Liver (tissue), 9 donors: ENCODE results near the gene SOHLH1. TPM values are rescaled to one million over a fixed set of nuclear protein-coding genes. Genes with fewer than 3 reads are reported as not detected.

Source experiments
- DNase-seq: peaks from one replicate; pipeline ENCODE4 v3.0.0-alpha.2; 2017; ENCODE audit warnings: low spot score
- H3K27ac ChIP-seq, 2 donors: one replicate each; pipeline ENCODE4 v1.7.0; 2013; ENCODE audit warnings: inconsistent platforms in 2 of 2, low read length in 2 of 2, control low read depth in 1 of 2, low read depth in 1 of 2, mild to moderate bottlenecking in 1 of 2
- H3K27me3 ChIP-seq, 4 donors: one replicate each; pipeline versions ENCODE4 v1.6.1 to v1.7.0; 2013; ENCODE audit warnings: low read length in 3 of 4, inconsistent platforms in 1 of 4, mild to moderate bottlenecking in 1 of 4, moderate library complexity in 1 of 4; ENCODE audit not compliant: control insufficient read depth in 4 of 4, insufficient read depth in 4 of 4
- H3K36me3 ChIP-seq, 4 donors: one replicate each; pipeline versions ENCODE4 v1.6.1 to v1.7.0; 2013; ENCODE audit warnings: low read length in 3 of 4, mild to moderate bottlenecking in 3 of 4, low read depth in 1 of 4, moderate library complexity in 1 of 4; ENCODE audit not compliant: control insufficient read depth in 4 of 4, insufficient read depth in 3 of 4
- H3K4me1 ChIP-seq, 4 donors: one replicate each; pipeline versions ENCODE4 v1.6.1 to v1.7.0; 2013; ENCODE audit warnings: low read length in 3 of 4, mild to moderate bottlenecking in 3 of 4, moderate library complexity in 1 of 4; ENCODE audit not compliant: control insufficient read depth in 4 of 4, insufficient read depth in 4 of 4
- H3K4me3 ChIP-seq, 3 donors: one replicate each; pipeline versions ENCODE4 v1.6.1 to v1.7.0; 2013; ENCODE audit warnings: low read length in 3 of 3, control low read depth in 1 of 3, low read depth in 1 of 3, mild to moderate bottlenecking in 1 of 3
- H3K9ac ChIP-seq, 2 donors: one replicate each; pipeline ENCODE4 v1.7.0; 2013; ENCODE audit warnings: low read length in 2 of 2, mild to moderate bottlenecking in 2 of 2, moderate library complexity in 2 of 2, control low read depth in 1 of 2, low read depth in 1 of 2
- H3K9me3 ChIP-seq, 4 donors: one replicate each; pipeline versions ENCODE4 v1.6.1 to v1.7.0; 2013; ENCODE audit warnings: low read length in 3 of 4; ENCODE audit not compliant: control insufficient read depth in 4 of 4
- EGR1 ChIP-seq, 2 donors: IDR thresholded peaks; 2 replicates each; pipeline ENCODE4 v1.6.1; 2016 to 2018; ENCODE audit warnings: antibody characterized with exemption in 2 of 2, low read depth in 2 of 2
- FOXA1 ChIP-seq: IDR thresholded peaks from 2 replicates; pipeline ENCODE4 v1.6.1; 2016; ENCODE audit warnings: antibody characterized with exemption
- FOXA2 ChIP-seq: IDR thresholded peaks from 2 replicates; pipeline ENCODE4 v1.6.1; 2016; ENCODE audit warnings: antibody characterized with exemption
- GABPA ChIP-seq, 2 donors: IDR thresholded peaks in 1 of 2; conservative IDR thresholded peaks in 1 of 2; 2 replicates each; pipeline ENCODE4 v1.6.1; 2016; ENCODE audit warnings: antibody characterized with exemption in 2 of 2, mild to moderate bottlenecking in 1 of 2, moderate library complexity in 1 of 2
- HNF4A ChIP-seq, 2 donors: conservative IDR thresholded peaks; 2 replicates each; pipeline ENCODE4 v1.6.1; 2016; ENCODE audit warnings: antibody characterized with exemption in 2 of 2, mild to moderate bottlenecking in 2 of 2
- HNF4G ChIP-seq: IDR thresholded peaks from 2 replicates; pipeline ENCODE4 v1.6.1; 2016; ENCODE audit warnings: antibody characterized with exemption
- JUND ChIP-seq, 2 donors: IDR thresholded peaks; 2 replicates each; pipeline ENCODE4 v1.6.1; 2016; ENCODE audit warnings: antibody characterized with exemption in 2 of 2
- NR2F2 ChIP-seq: IDR thresholded peaks from 2 replicates; pipeline ENCODE4 v1.6.1; 2016; ENCODE audit warnings: antibody characterized with exemption
- RAD21 ChIP-seq, 2 donors: IDR thresholded peaks; 2 replicates each; pipeline ENCODE4 v1.6.1; 2016; ENCODE audit warnings: antibody characterized with exemption in 2 of 2, mild to moderate bottlenecking in 2 of 2
- RXRA ChIP-seq, 2 donors: IDR thresholded peaks; 2 replicates each; pipeline ENCODE4 v1.6.1; 2017 to 2018; ENCODE audit warnings: antibody characterized with exemption in 2 of 2, mild to moderate bottlenecking in 1 of 2
- SP1 ChIP-seq: IDR thresholded peaks from 2 replicates; pipeline ENCODE4 v1.6.1; 2018; ENCODE audit warnings: antibody characterized with exemption, mild to moderate bottlenecking
- TAF1 ChIP-seq: conservative IDR thresholded peaks from 2 replicates; pipeline ENCODE4 v1.6.1; 2016; ENCODE audit warnings: antibody characterized with exemption, mild to moderate bottlenecking
- YY1 ChIP-seq: IDR thresholded peaks from 2 replicates; pipeline ENCODE4 v1.6.1; 2016; ENCODE audit warnings: antibody characterized with exemption, mild to moderate bottlenecking
- WGBS: extraction: QIAGEN DNeasy Blood & Tissue Kit; methylation state at CpG from one replicate; pipeline ENCODE4 v1.1.7; 2013; 5-methylcytosine and 5-hydroxymethylcytosine counted together
- polyA plus RNA-seq, 2 donors: library from polyadenylated mRNA; stranded (reverse) in 1 of 2; unstranded in 1 of 2; fragments of 200-250 nt in 1 of 2; fragments of >200 nt in 1 of 2; fragmentation: Nextera tagmentation in 1 of 2; extraction: Ambion mirVana in 1 of 2; gene quantifications; one replicate each; pipeline versions ENCODE4 v1.2.1 to v1.2.3, GENCODE V29; 2013 to 2015
- total RNA-seq, 2 donors: library from RNA; depleted of rRNA; stranded (reverse); fragments of >200 nt; gene quantifications; one replicate each; pipeline ENCODE4 v1.2.3, GENCODE V29; 2014
- TF ChIP-seq, protein P1 (sequence below): IDR thresholded peaks from 2 replicates; pipeline ENCODE4 v1.6.1; 2016; ENCODE audit warnings: antibody characterized with exemption
- TF ChIP-seq, protein P2 (sequence below): IDR thresholded peaks from 2 replicates; pipeline ENCODE4 v1.6.1; 2016; ENCODE audit warnings: antibody characterized with exemption
- TF ChIP-seq, protein P3 (sequence below): fragments of 150-350 bp; IDR thresholded peaks from 2 replicates; pipeline ENCODE4 v1.5.1; 2017; ENCODE audit warnings: improper control_type of control experiment, low read depth, low read length; ENCODE audit not compliant: missing input control
- TF ChIP-seq, protein P4 (sequence below): IDR thresholded peaks from 2 replicates; pipeline ENCODE4 v1.6.1; 2016; ENCODE audit warnings: antibody characterized with exemption
- TF ChIP-seq, protein P5 (sequence below): IDR thresholded peaks from 2 replicates; pipeline ENCODE4 v1.6.1; 2016; ENCODE audit warnings: antibody characterized with exemption, mild to moderate bottlenecking
- donor health status: healthy.
- donor health status: healthy.
- donor health status: healthy.
- donor health status: healthy.
- donor health status: healthy.

Gene SOHLH1
- total and polyA plus RNA-seq, 4 donors: not detected

DNA sequence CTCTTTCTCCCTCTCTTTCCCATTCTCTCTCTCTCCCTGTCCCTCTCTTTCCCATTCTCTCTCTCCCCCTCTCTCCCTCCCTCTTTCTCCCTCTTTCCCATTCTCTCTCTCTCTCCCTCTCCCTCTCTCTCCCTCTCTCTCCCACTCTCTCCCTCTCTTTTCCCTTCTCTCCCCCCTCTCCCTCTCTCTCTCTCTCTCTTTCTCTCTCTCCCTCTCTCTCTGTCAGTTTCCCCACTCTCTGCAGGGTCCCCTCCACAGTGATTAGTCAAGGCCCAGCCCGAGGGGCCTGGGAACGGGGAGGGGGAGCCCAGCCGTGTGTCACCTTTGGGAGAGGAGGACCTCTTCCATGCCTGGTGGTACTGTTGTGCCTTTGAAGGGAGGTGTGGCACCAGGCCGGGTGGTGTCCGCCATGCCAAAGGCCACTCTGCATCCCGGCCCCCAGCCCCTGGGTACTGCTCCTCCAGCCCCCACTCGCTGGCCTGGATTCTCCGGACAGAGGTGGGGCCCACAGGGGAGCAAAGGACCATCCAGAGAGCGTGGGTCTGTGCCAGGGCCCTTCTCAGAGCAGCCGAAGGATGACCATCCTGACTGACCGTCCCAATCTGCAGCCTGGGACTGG lies 28.1 kb upstream of the SOHLH1 start:
- no peak for DNase-seq
- WGBS: 53% methylated on average over 11 of the region's 11 CpGs

More for the DNA sequence above, 28.1 kb upstream of the SOHLH1 start:
- Histone ChIP-seq H3K4me3 (no peak overlapping the region), H3K9me3 (peaks cover 0 to 6% (median 5%) of the 10 kb centered on the region in 4 donors), H3K4me1 (no peaks in the 10 kb centered on the region), H3K27me3 (peaks cover 0 to 2% (median 0%) of the 10 kb centered on the region in 4 donors), H3K9ac (no peak overlapping the region), H3K27ac (no peak overlapping the region), H3K36me3 (no peaks in the 10 kb centered on the region)
- TF ChIP-seq, protein P1, sequence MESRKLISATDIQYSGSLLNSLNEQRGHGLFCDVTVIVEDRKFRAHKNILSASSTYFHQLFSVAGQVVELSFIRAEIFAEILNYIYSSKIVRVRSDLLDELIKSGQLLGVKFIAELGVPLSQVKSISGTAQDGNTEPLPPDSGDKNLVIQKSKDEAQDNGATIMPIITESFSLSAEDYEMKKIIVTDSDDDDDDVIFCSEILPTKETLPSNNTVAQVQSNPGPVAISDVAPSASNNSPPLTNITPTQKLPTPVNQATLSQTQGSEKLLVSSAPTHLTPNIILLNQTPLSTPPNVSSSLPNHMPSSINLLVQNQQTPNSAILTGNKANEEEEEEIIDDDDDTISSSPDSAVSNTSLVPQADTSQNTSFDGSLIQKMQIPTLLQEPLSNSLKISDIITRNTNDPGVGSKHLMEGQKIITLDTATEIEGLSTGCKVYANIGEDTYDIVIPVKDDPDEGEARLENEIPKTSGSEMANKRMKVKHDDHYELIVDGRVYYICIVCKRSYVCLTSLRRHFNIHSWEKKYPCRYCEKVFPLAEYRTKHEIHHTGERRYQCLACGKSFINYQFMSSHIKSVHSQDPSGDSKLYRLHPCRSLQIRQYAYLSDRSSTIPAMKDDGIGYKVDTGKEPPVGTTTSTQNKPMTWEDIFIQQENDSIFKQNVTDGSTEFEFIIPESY: no peak
- TF ChIP-seq, protein P2, sequence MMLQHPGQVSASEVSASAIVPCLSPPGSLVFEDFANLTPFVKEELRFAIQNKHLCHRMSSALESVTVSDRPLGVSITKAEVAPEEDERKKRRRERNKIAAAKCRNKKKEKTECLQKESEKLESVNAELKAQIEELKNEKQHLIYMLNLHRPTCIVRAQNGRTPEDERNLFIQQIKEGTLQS: no peak
- TF ChIP-seq TAF1 (no peak), NR2F2 (no peak), HNF4A (conservative IDR thresholded peaks at IDR 0.05) (no peak), FOXA1 (no peak), RAD21 (IDR thresholded peaks at IDR 0.05) (no peak), JUND (IDR thresholded peaks at IDR 0.05) (no peak), SP1 (no peak), RXRA (IDR thresholded peaks at IDR 0.05) (no peak), YY1 (no peak), FOXA2 (no peak), GABPA (IDR thresholded peaks at IDR 0.05 in 1 of 2, conservative IDR thresholded peaks at IDR 0.05 in 1 of 2) (no peak), EGR1 (IDR thresholded peaks at IDR 0.05; ENCODE audit: low read depth in 2 of 2) (no peak), HNF4G (no peak)
- TF ChIP-seq, protein P3, sequence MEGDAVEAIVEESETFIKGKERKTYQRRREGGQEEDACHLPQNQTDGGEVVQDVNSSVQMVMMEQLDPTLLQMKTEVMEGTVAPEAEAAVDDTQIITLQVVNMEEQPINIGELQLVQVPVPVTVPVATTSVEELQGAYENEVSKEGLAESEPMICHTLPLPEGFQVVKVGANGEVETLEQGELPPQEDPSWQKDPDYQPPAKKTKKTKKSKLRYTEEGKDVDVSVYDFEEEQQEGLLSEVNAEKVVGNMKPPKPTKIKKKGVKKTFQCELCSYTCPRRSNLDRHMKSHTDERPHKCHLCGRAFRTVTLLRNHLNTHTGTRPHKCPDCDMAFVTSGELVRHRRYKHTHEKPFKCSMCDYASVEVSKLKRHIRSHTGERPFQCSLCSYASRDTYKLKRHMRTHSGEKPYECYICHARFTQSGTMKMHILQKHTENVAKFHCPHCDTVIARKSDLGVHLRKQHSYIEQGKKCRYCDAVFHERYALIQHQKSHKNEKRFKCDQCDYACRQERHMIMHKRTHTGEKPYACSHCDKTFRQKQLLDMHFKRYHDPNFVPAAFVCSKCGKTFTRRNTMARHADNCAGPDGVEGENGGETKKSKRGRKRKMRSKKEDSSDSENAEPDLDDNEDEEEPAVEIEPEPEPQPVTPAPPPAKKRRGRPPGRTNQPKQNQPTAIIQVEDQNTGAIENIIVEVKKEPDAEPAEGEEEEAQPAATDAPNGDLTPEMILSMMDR: no peak
- TF ChIP-seq, protein P4, sequence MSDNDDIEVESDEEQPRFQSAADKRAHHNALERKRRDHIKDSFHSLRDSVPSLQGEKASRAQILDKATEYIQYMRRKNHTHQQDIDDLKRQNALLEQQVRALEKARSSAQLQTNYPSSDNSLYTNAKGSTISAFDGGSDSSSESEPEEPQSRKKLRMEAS: no peak
- TF ChIP-seq, protein P5, sequence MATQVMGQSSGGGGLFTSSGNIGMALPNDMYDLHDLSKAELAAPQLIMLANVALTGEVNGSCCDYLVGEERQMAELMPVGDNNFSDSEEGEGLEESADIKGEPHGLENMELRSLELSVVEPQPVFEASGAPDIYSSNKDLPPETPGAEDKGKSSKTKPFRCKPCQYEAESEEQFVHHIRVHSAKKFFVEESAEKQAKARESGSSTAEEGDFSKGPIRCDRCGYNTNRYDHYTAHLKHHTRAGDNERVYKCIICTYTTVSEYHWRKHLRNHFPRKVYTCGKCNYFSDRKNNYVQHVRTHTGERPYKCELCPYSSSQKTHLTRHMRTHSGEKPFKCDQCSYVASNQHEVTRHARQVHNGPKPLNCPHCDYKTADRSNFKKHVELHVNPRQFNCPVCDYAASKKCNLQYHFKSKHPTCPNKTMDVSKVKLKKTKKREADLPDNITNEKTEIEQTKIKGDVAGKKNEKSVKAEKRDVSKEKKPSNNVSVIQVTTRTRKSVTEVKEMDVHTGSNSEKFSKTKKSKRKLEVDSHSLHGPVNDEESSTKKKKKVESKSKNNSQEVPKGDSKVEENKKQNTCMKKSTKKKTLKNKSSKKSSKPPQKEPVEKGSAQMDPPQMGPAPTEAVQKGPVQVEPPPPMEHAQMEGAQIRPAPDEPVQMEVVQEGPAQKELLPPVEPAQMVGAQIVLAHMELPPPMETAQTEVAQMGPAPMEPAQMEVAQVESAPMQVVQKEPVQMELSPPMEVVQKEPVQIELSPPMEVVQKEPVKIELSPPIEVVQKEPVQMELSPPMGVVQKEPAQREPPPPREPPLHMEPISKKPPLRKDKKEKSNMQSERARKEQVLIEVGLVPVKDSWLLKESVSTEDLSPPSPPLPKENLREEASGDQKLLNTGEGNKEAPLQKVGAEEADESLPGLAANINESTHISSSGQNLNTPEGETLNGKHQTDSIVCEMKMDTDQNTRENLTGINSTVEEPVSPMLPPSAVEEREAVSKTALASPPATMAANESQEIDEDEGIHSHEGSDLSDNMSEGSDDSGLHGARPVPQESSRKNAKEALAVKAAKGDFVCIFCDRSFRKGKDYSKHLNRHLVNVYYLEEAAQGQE: no peak
